Parathyroid adenoma (tissue), 2 donors: ENCODE results near the gene PAX7.

Experiments
- H2AFZ ChIP-seq: fragments of 300-600 bp; sonication (generic); one replicate; pipeline ENCODE4 v1.7.0; 2017; ENCODE audit warnings: antibody characterized with exemption, mild to moderate bottlenecking
- H3K27ac ChIP-seq: fragments of 300-600 bp; sonication (generic); one replicate; pipeline ENCODE4 v1.7.0; 2017
- H3K27me3 ChIP-seq: fragments of 300-600 bp; sonication (generic); one replicate; pipeline ENCODE4 v1.7.0; 2017; ENCODE audit warnings: low read length; ENCODE audit not compliant: control insufficient read depth, insufficient read depth
- H3K36me3 ChIP-seq: fragments of 300-600 bp; sonication (generic); one replicate; pipeline ENCODE4 v1.7.0; 2017; ENCODE audit warnings: low read length; ENCODE audit not compliant: control insufficient read depth, insufficient read depth
- H3K4me1 ChIP-seq: fragments of 300-600 bp; sonication (generic); one replicate; pipeline ENCODE4 v1.7.0; 2017; ENCODE audit warnings: control low read depth
- H3K4me2 ChIP-seq: fragments of 300-600 bp; sonication (generic); one replicate; pipeline ENCODE4 v1.7.0; 2017; ENCODE audit warnings: low read length
- H3K4me3 ChIP-seq: fragments of 300-600 bp; sonication (generic); one replicate; pipeline ENCODE4 v1.7.0; 2017; ENCODE audit warnings: low read depth, low read length
- H3K79me2 ChIP-seq: fragments of 300-600 bp; sonication (generic); one replicate; pipeline ENCODE4 v1.7.0; 2017; ENCODE audit warnings: control low read depth
- H3K9ac ChIP-seq: fragments of 300-600 bp; sonication (generic); one replicate; pipeline ENCODE4 v1.7.0; 2017; ENCODE audit warnings: mild to moderate bottlenecking
- H3K9me3 ChIP-seq: fragments of 300-600 bp; sonication (generic); one replicate; pipeline ENCODE4 v1.7.0; 2017; ENCODE audit warnings: low read length; ENCODE audit not compliant: control insufficient read depth
- TF ChIP-seq, protein P1 (sequence below): fragments of 300-600 bp; sonication (generic); IDR thresholded peaks from one replicate; pipeline ENCODE4 v1.7.0; 2017; ENCODE audit warnings: antibody characterized with exemption, mild to moderate bottlenecking
- donor health status: primary hyperparathyroidism.

The PAX7 gene

GRCh38 chr1:18602533-18603211 lies 28.0 kb upstream of the PAX7 start:
- TF ChIP-seq, protein P1, sequence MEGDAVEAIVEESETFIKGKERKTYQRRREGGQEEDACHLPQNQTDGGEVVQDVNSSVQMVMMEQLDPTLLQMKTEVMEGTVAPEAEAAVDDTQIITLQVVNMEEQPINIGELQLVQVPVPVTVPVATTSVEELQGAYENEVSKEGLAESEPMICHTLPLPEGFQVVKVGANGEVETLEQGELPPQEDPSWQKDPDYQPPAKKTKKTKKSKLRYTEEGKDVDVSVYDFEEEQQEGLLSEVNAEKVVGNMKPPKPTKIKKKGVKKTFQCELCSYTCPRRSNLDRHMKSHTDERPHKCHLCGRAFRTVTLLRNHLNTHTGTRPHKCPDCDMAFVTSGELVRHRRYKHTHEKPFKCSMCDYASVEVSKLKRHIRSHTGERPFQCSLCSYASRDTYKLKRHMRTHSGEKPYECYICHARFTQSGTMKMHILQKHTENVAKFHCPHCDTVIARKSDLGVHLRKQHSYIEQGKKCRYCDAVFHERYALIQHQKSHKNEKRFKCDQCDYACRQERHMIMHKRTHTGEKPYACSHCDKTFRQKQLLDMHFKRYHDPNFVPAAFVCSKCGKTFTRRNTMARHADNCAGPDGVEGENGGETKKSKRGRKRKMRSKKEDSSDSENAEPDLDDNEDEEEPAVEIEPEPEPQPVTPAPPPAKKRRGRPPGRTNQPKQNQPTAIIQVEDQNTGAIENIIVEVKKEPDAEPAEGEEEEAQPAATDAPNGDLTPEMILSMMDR: no peak
- Histone ChIP-seq H3K4me1 (no peaks in the 10 kb centered on the region), H3K27me3 (no peaks in the 10 kb centered on the region), H3K27ac (no peak overlapping the region), H3K9me3 (no peaks in the 10 kb centered on the region), H3K36me3 (no peaks in the 10 kb centered on the region), H3K9ac (no peak overlapping the region), H3K79me2 (no peaks in the 10 kb centered on the region), H2AFZ (no peak overlapping the region), H3K4me3 (no peak overlapping the region), H3K4me2 (no peak overlapping the region)

- Histone ChIP-seq H2AFZ (no peak overlapping the region), H3K27ac (no peak overlapping the region), H3K9ac (no peak overlapping the region), H3K27me3 (no peaks in the 10 kb centered on the region), H3K9me3 (no peaks in the 10 kb centered on the region), H3K4me3 (no peak overlapping the region), H3K36me3 (no peaks in the 10 kb centered on the region), H3K4me1 (no peaks in the 10 kb centered on the region), H3K79me2 (no peaks in the 10 kb centered on the region), H3K4me2 (no peak overlapping the region)
- TF ChIP-seq, protein P1: no peak
These were observed 27.3 kb upstream of the PAX7 start for GRCh38 chr1:18603212-18603852.

- Histone ChIP-seq H3K9ac (no peak overlapping the region), H3K4me2 (no peak overlapping the region), H3K36me3 (no peaks in the 10 kb centered on the region), H2AFZ (no peak overlapping the region), H3K27ac (no peak overlapping the region), H3K27me3 (no peaks in the 10 kb centered on the region), H3K4me1 (no peaks in the 10 kb centered on the region), H3K4me3 (no peak overlapping the region), H3K79me2 (no peaks in the 10 kb centered on the region), H3K9me3 (no peaks in the 10 kb centered on the region)
- TF ChIP-seq, protein P1: no peak
These were observed 24.0 kb upstream of the PAX7 start for GRCh38 chr1:18606443-18607288.

DNA sequence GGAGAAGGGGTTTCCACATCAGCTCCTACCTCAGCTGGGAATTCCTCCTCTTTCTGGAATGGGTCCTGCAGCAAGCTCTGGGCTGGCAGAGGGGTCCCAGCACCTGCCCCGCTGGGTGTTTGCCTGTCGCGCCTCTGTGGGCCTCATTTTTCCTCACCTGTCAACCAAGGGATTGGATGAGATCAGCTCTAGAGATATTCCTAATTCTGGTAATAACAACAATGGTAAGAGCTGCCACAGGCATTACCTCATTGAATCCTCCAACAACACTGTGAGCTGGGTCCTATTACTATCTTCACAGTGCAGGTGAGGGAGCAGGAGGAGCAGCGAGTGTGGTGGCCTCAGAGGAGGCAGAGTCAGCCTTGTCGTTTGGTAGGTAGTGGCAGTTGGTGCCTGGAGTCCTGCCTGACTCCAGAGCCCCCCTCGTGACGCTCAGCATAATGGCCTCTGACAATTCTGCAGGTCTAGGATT lies 23.3 kb upstream of the PAX7 start:
- no peak overlapping the region for H2AFZ ChIP-seq

More for the DNA sequence above, 23.3 kb upstream of the PAX7 start:
- H3K27ac ChIP-seq: no peak overlapping the region
- no peaks in the 10 kb centered on the region for H3K79me2 ChIP-seq
- TF ChIP-seq, protein P1: no peak
- no peak overlapping the region for H3K9ac ChIP-seq
- H3K4me1 ChIP-seq: no peaks in the 10 kb centered on the region
- no peak overlapping the region for H3K4me2 ChIP-seq
- no peaks in the 10 kb centered on the region for H3K27me3 ChIP-seq
- H3K4me3 ChIP-seq: no peak overlapping the region
- no peaks in the 10 kb centered on the region for H3K36me3 ChIP-seq
- no peaks in the 10 kb centered on the region for H3K9me3 ChIP-seq
